Duodenal mucosa (tissue), 2 donors: ENCODE measurements around the gene SLX4IP.

Experiments used
- H3K27ac ChIP-seq: one replicate; pipeline ENCODE4 v1.7.0; 2013; ENCODE audit warnings: low read depth, low read length
- H3K27me3 ChIP-seq, 2 donors: one replicate each; pipeline ENCODE4 v1.7.0; 2013; ENCODE audit warnings: low read length in 2 of 2, control low read depth in 1 of 2; ENCODE audit not compliant: insufficient read depth in 2 of 2, control insufficient read depth in 1 of 2
- H3K36me3 ChIP-seq, 2 donors: one replicate each; pipeline ENCODE4 v1.7.0; 2013; ENCODE audit warnings: low read length in 2 of 2, control low read depth in 1 of 2; ENCODE audit not compliant: insufficient read depth in 2 of 2, control insufficient read depth in 1 of 2
- H3K4me1 ChIP-seq, 2 donors: one replicate each; pipeline ENCODE4 v1.7.0; 2013; ENCODE audit warnings: low read length in 2 of 2, control low read depth in 1 of 2; ENCODE audit not compliant: insufficient read depth in 2 of 2, control insufficient read depth in 1 of 2
- H3K4me3 ChIP-seq, 2 donors: one replicate each; pipeline ENCODE4 v1.7.0; 2013; ENCODE audit warnings: low read length in 2 of 2, low read depth in 1 of 2
- H3K9ac ChIP-seq, 2 donors: one replicate each; pipeline ENCODE4 v1.7.0; 2013; ENCODE audit warnings: low read length in 2 of 2, low read depth in 1 of 2
- H3K9me3 ChIP-seq, 2 donors: one replicate each; pipeline ENCODE4 v1.7.0; 2013; ENCODE audit warnings: low read length in 2 of 2, control low read depth in 1 of 2; ENCODE audit not compliant: control insufficient read depth in 1 of 2

Gene SLX4IP

GRCh38 chr20:10641467-10641866, 206.4 kb downstream of the SLX4IP start:
- Histone ChIP-seq H3K36me3 (peaks cover 65 to 92% of the 10 kb centered on the region in 2 donors), H3K4me1 (peaks cover 0 to 12% of the 10 kb centered on the region in 2 donors), H3K27ac (no peak overlapping the region)

GRCh38 chr20:10641893-10642292, 206.8 kb downstream of the SLX4IP start:
- no peaks in the 10 kb centered on the region for H3K27me3 ChIP-seq
- no peaks in the 10 kb centered on the region for H3K9me3 ChIP-seq
- H3K27ac ChIP-seq: no peak overlapping the region
- no peak overlapping the region for H3K9ac ChIP-seq
- H3K4me3 ChIP-seq: no peak overlapping the region
- H3K36me3 ChIP-seq: peaks cover 67 to 94% of the 10 kb centered on the region in 2 donors
- peaks cover 0 to 8% of the 10 kb centered on the region in 2 donors for H3K4me1 ChIP-seq

More at GRCh38 chr20:10641467-10641866, 206.4 kb downstream of the SLX4IP start:
- no peaks in the 10 kb centered on the region for H3K9me3 ChIP-seq
- H3K27me3 ChIP-seq: no peaks in the 10 kb centered on the region
- H3K4me3 ChIP-seq: no peak overlapping the region
- no peak overlapping the region for H3K9ac ChIP-seq

DNA sequence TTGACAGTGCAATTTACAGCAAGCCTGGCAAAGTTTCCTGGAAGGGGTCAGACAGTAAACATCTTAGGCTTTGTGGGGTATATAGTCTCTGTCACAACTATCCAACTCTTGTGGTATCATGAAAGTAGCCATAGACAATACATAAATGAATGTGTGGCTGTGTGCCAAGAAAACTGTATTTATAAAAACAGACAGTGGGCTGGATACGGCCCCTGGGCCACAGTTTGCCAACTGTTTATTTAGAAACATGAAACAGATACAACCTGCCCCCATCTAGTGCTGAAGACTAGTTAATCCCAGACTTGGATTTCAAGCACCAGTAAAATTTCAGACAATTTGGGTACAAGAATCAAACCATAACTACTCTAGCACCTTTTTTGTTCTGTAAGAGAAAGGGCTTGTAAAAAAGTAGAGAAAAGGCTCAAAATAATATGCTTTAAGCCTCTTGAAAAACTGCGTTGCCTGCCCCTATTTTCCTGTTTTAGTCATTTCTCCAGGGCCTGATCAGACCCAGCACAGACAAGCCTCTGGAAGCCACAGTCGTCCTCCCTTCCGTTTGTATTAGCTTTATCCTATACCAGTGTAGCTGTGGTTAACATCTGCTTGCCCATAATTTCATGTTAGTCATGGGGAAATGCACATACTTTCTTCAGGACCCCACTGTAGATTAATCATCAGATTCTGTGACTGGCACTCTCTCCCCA, 207.9 kb downstream of the SLX4IP start:
- Histone ChIP-seq H3K27ac (no peak overlapping the region), H3K9ac (no peak overlapping the region), H3K36me3 (peaks cover 79 to 96% of the 10 kb centered on the region in 2 donors), H3K4me1 (no peaks in the 10 kb centered on the region), H3K9me3 (no peaks in the 10 kb centered on the region), H3K4me3 (no peak overlapping the region), H3K27me3 (no peaks in the 10 kb centered on the region)

DNA sequence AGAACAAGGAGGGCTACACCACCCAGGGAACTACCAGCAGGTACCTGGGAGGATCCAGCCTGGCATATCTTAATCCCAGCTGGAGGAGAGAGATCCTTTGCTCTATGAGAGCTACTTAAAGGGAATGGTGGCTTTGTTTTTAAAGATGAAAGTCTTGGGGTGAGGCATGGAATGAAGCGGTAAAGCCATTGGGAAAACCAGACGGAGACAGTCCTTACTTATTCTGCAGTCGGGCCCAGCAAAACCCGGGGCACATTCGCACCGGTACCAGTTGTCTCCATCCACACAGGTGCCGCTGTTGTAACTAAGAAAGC, 208.4 kb downstream of the SLX4IP start:
- Histone ChIP-seq H3K4me1 (no peaks in the 10 kb centered on the region), H3K4me3 (no peak overlapping the region), H3K27me3 (no peaks in the 10 kb centered on the region), H3K9ac (no peak overlapping the region), H3K9me3 (no peaks in the 10 kb centered on the region), H3K36me3 (peaks cover 84 to 98% of the 10 kb centered on the region in 2 donors), H3K27ac (no peak overlapping the region)

DNA sequence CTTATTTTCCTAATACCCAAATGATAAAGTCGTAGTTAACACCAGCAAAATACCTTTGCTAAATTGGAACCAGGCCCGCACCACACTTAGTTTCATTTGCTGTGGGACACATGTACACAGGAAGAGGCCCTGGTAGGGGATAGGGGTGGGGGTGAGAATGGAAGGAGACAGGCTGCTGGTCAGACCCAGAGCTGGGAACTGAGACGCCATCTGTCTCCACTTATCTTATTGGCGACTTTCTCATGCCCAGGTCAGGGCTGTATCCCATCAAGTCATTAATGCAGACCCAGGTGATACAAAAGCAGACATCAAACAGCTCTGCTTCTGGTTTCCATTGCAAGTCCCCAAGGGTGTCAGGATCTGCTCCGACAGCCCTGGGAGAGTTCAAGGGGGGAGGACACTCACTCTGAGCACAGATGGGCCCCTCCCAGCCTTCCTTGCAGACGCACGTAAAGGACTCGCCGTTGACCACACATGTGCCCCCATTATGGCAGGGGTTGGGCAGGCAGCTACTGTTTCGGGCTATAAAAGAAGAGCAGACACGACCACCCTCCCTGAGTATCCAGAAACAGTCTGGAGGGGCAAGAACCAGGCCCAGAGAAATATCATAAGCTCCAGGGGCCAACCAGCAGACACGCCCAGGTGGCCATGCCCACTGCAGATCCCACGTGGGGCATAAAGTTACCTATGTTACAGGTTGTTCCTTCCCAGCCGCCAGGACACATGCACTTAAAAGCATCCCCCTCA, 209.5 kb downstream of the SLX4IP start:
- no peaks in the 10 kb centered on the region for H3K9me3 ChIP-seq
- H3K36me3 ChIP-seq: peaks cover 90 to 100% of the 10 kb centered on the region in 2 donors
- H3K27me3 ChIP-seq: no peaks in the 10 kb centered on the region
- no peak overlapping the region for H3K27ac ChIP-seq
- H3K9ac ChIP-seq: no peak overlapping the region
- no peaks in the 10 kb centered on the region for H3K4me1 ChIP-seq
- H3K4me3 ChIP-seq: no peak overlapping the region

- H3K4me3 ChIP-seq: no peak overlapping the region
- H3K9ac ChIP-seq: no peak overlapping the region
- no peaks in the 10 kb centered on the region for H3K9me3 ChIP-seq
- H3K36me3 ChIP-seq: peaks cover 91 to 100% of the 10 kb centered on the region in 2 donors
- no peaks in the 10 kb centered on the region for H3K27me3 ChIP-seq
- H3K27ac ChIP-seq: no peak overlapping the region
- no peaks in the 10 kb centered on the region for H3K4me1 ChIP-seq
Measured at GRCh38 chr20:10645205-10645570, 210.1 kb downstream of the SLX4IP start.

GRCh38 chr20:10646006-10646405, 210.9 kb downstream of the SLX4IP start:
- Histone ChIP-seq H3K4me3 (no peak overlapping the region), H3K36me3 (peaks cover 86 to 100% of the 10 kb centered on the region in 2 donors), H3K4me1 (no peaks in the 10 kb centered on the region), H3K9me3 (no peaks in the 10 kb centered on the region), H3K9ac (no peak overlapping the region), H3K27ac (no peak overlapping the region), H3K27me3 (no peaks in the 10 kb centered on the region)

- Histone ChIP-seq H3K4me3 (no peak overlapping the region), H3K36me3 (peaks cover 87 to 98% of the 10 kb centered on the region in 2 donors), H3K4me1 (no peaks in the 10 kb centered on the region), H3K27me3 (no peaks in the 10 kb centered on the region), H3K9me3 (no peaks in the 10 kb centered on the region), H3K27ac (no peak overlapping the region), H3K9ac (no peak overlapping the region)
Measured at GRCh38 chr20:10646886-10647420, 211.8 kb downstream of the SLX4IP start.

GRCh38 chr20:10647471-10647870, 212.4 kb downstream of the SLX4IP start:
- H3K27ac ChIP-seq: no peak overlapping the region
- no peak overlapping the region for H3K4me3 ChIP-seq
- no peak overlapping the region for H3K9ac ChIP-seq
- H3K9me3 ChIP-seq: no peaks in the 10 kb centered on the region
- peaks cover 0 to under 1% of the 10 kb centered on the region in 2 donors for H3K4me1 ChIP-seq
- H3K27me3 ChIP-seq: no peaks in the 10 kb centered on the region
- H3K36me3 ChIP-seq: peaks cover 83 to 95% of the 10 kb centered on the region in 2 donors

- H3K27me3 ChIP-seq: no peaks in the 10 kb centered on the region
- H3K4me3 ChIP-seq: no peak overlapping the region
- H3K27ac ChIP-seq: no peak overlapping the region
- H3K9me3 ChIP-seq: no peaks in the 10 kb centered on the region
- H3K4me1 ChIP-seq: peaks cover 4 to 5% of the 10 kb centered on the region in 2 donors
- peaks cover 79 to 95% of the 10 kb centered on the region in 2 donors for H3K36me3 ChIP-seq
- H3K9ac ChIP-seq: no peak overlapping the region
Measured at GRCh38 chr20:10647909-10648308, 212.8 kb downstream of the SLX4IP start.
